IMR-90 (cell line): Measurements from ENCODE around the gene TRIM40. TPM values are rescaled to one million over a fixed set of nuclear protein-coding genes. Genes with fewer than 3 reads are reported as not detected.

Experiments used
- ATAC-seq: fragments of 200-7000 bp; cut with Tn5 transposase; 2 replicates; pipeline ENCODE4 v1.9.1; 2020; ENCODE audit warnings: low read depth, mild to moderate bottlenecking, moderate library complexity
- BruUV-seq: library from RNA; stranded (reverse); fragments of 400-500 nt; replicated peaks from 2 replicates; lab custom pipeline; 2021; lab: Mats Ljungman, UMichigan
- CTCF ChIA-PET: fragments of 300-600 bp; formaldehyde crosslinking; extraction: SDS; loops from one replicate; lab custom pipeline; 2021; ENCODE audit warnings: antibody characterized with exemption; lab: Yijun Ruan, JAX
- POLR2A ChIA-PET: fragments of 300-600 bp; sonication (Branson Sonifier 250); formaldehyde crosslinking; loops from one replicate; lab custom pipeline; 2022; ENCODE audit warnings: antibody characterized with exemption; ENCODE audit not compliant: unreplicated experiment; lab: Charles Lee
- DNase-seq: peaks from one replicate; pipeline ENCODE4 v3.0.0; 2013
- H2AFZ ChIP-seq: replicated peaks from 2 replicates; pipeline ENCODE3; 2013; ENCODE audit warnings: low read length, mild to moderate bottlenecking; ENCODE audit not compliant: poor library complexity
- H2AK5ac ChIP-seq: 2 replicates; pipeline ENCODE4 v1.6.1; 2013; ENCODE audit warnings: low read depth, low read length, inconsistent platforms
- H2AK9ac ChIP-seq: replicated peaks from 2 replicates; pipeline ENCODE3; 2013; ENCODE audit warnings: mild to moderate bottlenecking, low read depth, low read length, moderate library complexity; ENCODE audit not compliant: poor library complexity
- H2BK120ac ChIP-seq: 2 replicates; pipeline ENCODE4 v1.6.1; 2013; ENCODE audit warnings: low read depth, low read length, inconsistent platforms
- H2BK15ac ChIP-seq: 3 replicates; pipeline ENCODE4 v1.6.1; 2013; ENCODE audit warnings: low read depth, low read length, inconsistent platforms
- H2BK20ac ChIP-seq: 2 replicates; pipeline ENCODE4 v1.6.1; 2013; ENCODE audit warnings: low read depth, mild to moderate bottlenecking, inconsistent platforms, low read length, moderate library complexity
- H2BK5ac ChIP-seq: 2 replicates; pipeline ENCODE4 v1.6.1; 2013; ENCODE audit warnings: mild to moderate bottlenecking, low read depth, low read length, inconsistent platforms; ENCODE audit not compliant: poor library complexity, severe bottlenecking
- H3K14ac ChIP-seq: replicated peaks from 2 replicates; pipeline ENCODE4 v1.6.1; 2013; ENCODE audit warnings: low read depth, low read length, inconsistent platforms
- H3K18ac ChIP-seq: 2 replicates; pipeline ENCODE4 v1.6.1; 2013; ENCODE audit warnings: low read depth, low read length, control low read depth
- H3K23ac ChIP-seq: 2 replicates; pipeline ENCODE4 v1.6.1; 2013; ENCODE audit warnings: low read depth, low read length, inconsistent platforms
- H3K27ac ChIP-seq: 2 replicates; pipeline ENCODE4 v1.5.1; 2013; ENCODE audit warnings: mild to moderate bottlenecking, control low read depth, low read length; ENCODE audit not compliant: insufficient read depth
- H3K27me3 ChIP-seq: 2 replicates; pipeline ENCODE4 v1.6.1; 2013; ENCODE audit warnings: low read length; ENCODE audit not compliant: control insufficient read depth, insufficient read depth
- H3K36me3 ChIP-seq: 2 replicates; pipeline ENCODE4 v1.6.1; 2013; ENCODE audit warnings: low read length, mixed read lengths; ENCODE audit not compliant: control insufficient read depth, insufficient read depth
- H3K4ac ChIP-seq: 2 replicates; pipeline ENCODE4 v1.6.1; 2013; ENCODE audit warnings: low read depth, low read length, inconsistent platforms
- H3K4me1 ChIP-seq: 2 replicates; pipeline ENCODE4 v1.6.1; 2013; ENCODE audit warnings: low read length, mixed read lengths; ENCODE audit not compliant: control insufficient read depth, insufficient read depth
- H3K4me2 ChIP-seq: 2 replicates; pipeline ENCODE4 v1.6.1; 2013; ENCODE audit warnings: low read depth, mild to moderate bottlenecking, control low read depth, low read length, moderate library complexity
- H3K4me3 ChIP-seq: 2 replicates; pipeline ENCODE4 v1.5.1; 2013; ENCODE audit warnings: low read depth, mild to moderate bottlenecking, control low read depth, low read length, moderate library complexity; ENCODE audit not compliant: insufficient read depth
- H3K56ac ChIP-seq: 2 replicates; pipeline ENCODE4 v1.6.1; 2013; ENCODE audit warnings: low read length, inconsistent platforms; ENCODE audit not compliant: insufficient read depth; ENCODE audit errors: extremely low read depth
- H3K79me1 ChIP-seq, 2 experiments: 2 replicates each; pipeline ENCODE4 v1.6.1; 2013; ENCODE audit warnings: low read length in 2 of 2, inconsistent platforms in 1 of 2, low read depth in 1 of 2
- H3K9ac ChIP-seq: 2 replicates; pipeline ENCODE4 v1.6.1; 2013; ENCODE audit warnings: low read depth, low read length, control low read depth
- H3K9me1 ChIP-seq: 2 replicates; pipeline ENCODE4 v1.6.1; 2013; ENCODE audit warnings: low read length, inconsistent platforms; ENCODE audit not compliant: insufficient read depth
- H3K9me3 ChIP-seq: 2 replicates; pipeline ENCODE4 v1.6.1; 2013; ENCODE audit warnings: low read length; ENCODE audit not compliant: control insufficient read depth, insufficient read depth
- H4K20me1 ChIP-seq: 2 replicates; pipeline ENCODE4 v1.6.1; 2013; ENCODE audit warnings: low read length, inconsistent platforms; ENCODE audit not compliant: insufficient read depth
- H4K5ac ChIP-seq: 2 replicates; pipeline ENCODE4 v1.6.1; 2013; ENCODE audit warnings: mild to moderate bottlenecking, low read depth, low read length, control low read depth
- H4K8ac ChIP-seq, 2 experiments: 2 replicates each; pipeline ENCODE4 v1.6.1; 2013; ENCODE audit warnings: low read depth in 2 of 2, low read length in 2 of 2, control low read depth in 1 of 2, inconsistent platforms in 1 of 2
- H4K91ac ChIP-seq: 2 replicates; pipeline ENCODE4 v1.6.1; 2013; ENCODE audit warnings: low read depth, low read length, inconsistent platforms; ENCODE audit not compliant: insufficient read depth
- BHLHE40 ChIP-seq: fragments of 150-350 bp; IDR thresholded peaks from 2 replicates; pipeline ENCODE4 v1.6.1; 2016; ENCODE audit warnings: mild to moderate bottlenecking, low read depth, low read length
- CEBPB ChIP-seq: IDR thresholded peaks from 2 replicates; pipeline ENCODE4 v1.6.1; 2012; ENCODE audit warnings: low read depth, low read length, improper control_type of control experiment
- CHD1 ChIP-seq: IDR thresholded peaks from 2 replicates; pipeline ENCODE4 v1.6.1; 2012; ENCODE audit warnings: low read depth, low read length, improper control_type of control experiment
- FOS ChIP-seq: fragments of 150-350 bp; IDR thresholded peaks from 2 replicates; pipeline ENCODE4 v1.6.1; 2016; ENCODE audit warnings: low read depth, low read length
- MAFK ChIP-seq: IDR thresholded peaks from 2 replicates; pipeline ENCODE4 v1.6.1; 2012; ENCODE audit warnings: low read depth, low read length, improper control_type of control experiment
- MAZ ChIP-seq: IDR thresholded peaks from 2 replicates; pipeline ENCODE4 v1.6.1; 2012; ENCODE audit warnings: low read depth, mild to moderate bottlenecking, low read length, improper control_type of control experiment, moderate library complexity, borderline replicate concordance
- MXI1 ChIP-seq: IDR thresholded peaks from 2 replicates; pipeline ENCODE4 v1.6.1; 2012; ENCODE audit warnings: low read depth, mild to moderate bottlenecking, low read length, moderate library complexity, borderline replicate concordance
- NFE2L2 ChIP-seq: fragments of 150-350 bp; IDR thresholded peaks from 2 replicates; pipeline ENCODE4 v1.6.1; 2016; ENCODE audit warnings: low read depth, mild to moderate bottlenecking, low read length
- POLR2A ChIP-seq: IDR thresholded peaks from 2 replicates; pipeline ENCODE4 v1.6.1; 2012; ENCODE audit warnings: mild to moderate bottlenecking, low read depth, low read length
- RAD21 ChIP-seq: IDR thresholded peaks from 2 replicates; pipeline ENCODE4 v1.6.1; 2012; ENCODE audit warnings: low read length, improper control_type of control experiment
- RCOR1 ChIP-seq: IDR thresholded peaks from 2 replicates; pipeline ENCODE4 v1.6.1; 2012; ENCODE audit warnings: mild to moderate bottlenecking, low read length, improper control_type of control experiment; ENCODE audit not compliant: insufficient replicate concordance
- RFX5 ChIP-seq: IDR thresholded peaks from 2 replicates; pipeline ENCODE4 v1.8.0; 2012; ENCODE audit warnings: low read depth, mild to moderate bottlenecking, low read length, moderate library complexity
- SMC3 ChIP-seq: fragments of 150-350 bp; IDR thresholded peaks from 2 replicates; pipeline ENCODE4 v1.6.1; 2016; ENCODE audit warnings: low read depth, mild to moderate bottlenecking, antibody characterized with exemption, low read length, moderate library complexity
- WGBS, 2 experiments: methylation state at CpG; one replicate each; pipeline versions ENCODE4 v1.1.5 to v1.1.7; 2013; ENCODE audit warnings: missing lambda C conversion rate in 2 of 2; ENCODE audit not compliant: insufficient read length in 1 of 2; ENCODE audit errors: extremely low coverage in 2 of 2; 5-methylcytosine and 5-hydroxymethylcytosine counted together
- dilution Hi-C: fragments of 300-500 bp; cut with HindIII; formaldehyde crosslinking; loops from one replicate; pipeline ENCODE4 v1.14.3; 2018; ENCODE audit warnings: low sequenced_read_pairs; ENCODE audit not compliant: unreplicated experiment
- in situ Hi-C: fragments of 300-500 bp; cut with MboI; formaldehyde crosslinking; loops from 3 replicates; pipeline ENCODE4 v1.14.3; 2019; ENCODE audit warnings: low sequenced_read_pairs, inconsistent platforms, mixed read lengths
- intact Hi-C: fragments of 100-400 bp; cut with micrococcal nuclease; formaldehyde crosslinking; loops from 2 replicates; pipeline ENCODE4 v1.10.0; 2022
- polyA plus RNA-seq, 3 experiments: library from polyadenylated mRNA; depleted of rRNA; stranded (reverse); fragments of >200 nt; gene quantifications; 2 replicates each; pipeline ENCODE4 v1.2.3, GENCODE V29; 2012; ENCODE audit warnings: low replicate concordance in 1 of 3
- total RNA-seq: library from RNA; depleted of rRNA; stranded (reverse); fragments of >200 nt; gene quantifications from 2 replicates; pipeline ENCODE4 v1.2.3, GENCODE V29; 2012
- TF ChIP-seq, protein P1 (sequence below): fragments of 150-350 bp; IDR thresholded peaks from 2 replicates; pipeline ENCODE4 v1.6.1; 2016; ENCODE audit warnings: low read depth, mild to moderate bottlenecking, low read length, moderate library complexity, borderline replicate concordance
- TF ChIP-seq, protein P2 (sequence below): conservative IDR thresholded peaks from 2 replicates; pipeline ENCODE4 v1.5.1; 2012; ENCODE audit warnings: mild to moderate bottlenecking, low read depth, low read length, improper control_type of control experiment
- TF ChIP-seq, protein P3 (sequence below): fragments of 150-350 bp; IDR thresholded peaks from 2 replicates; pipeline ENCODE4 v1.6.1; 2017; ENCODE audit warnings: mild to moderate bottlenecking, antibody characterized with exemption, low read length, low read depth

Gene TRIM40
- total and polyA plus RNA-seq, 2 of the 4 experiments (the other 2 are of a cell fraction), result not detected

DNA sequence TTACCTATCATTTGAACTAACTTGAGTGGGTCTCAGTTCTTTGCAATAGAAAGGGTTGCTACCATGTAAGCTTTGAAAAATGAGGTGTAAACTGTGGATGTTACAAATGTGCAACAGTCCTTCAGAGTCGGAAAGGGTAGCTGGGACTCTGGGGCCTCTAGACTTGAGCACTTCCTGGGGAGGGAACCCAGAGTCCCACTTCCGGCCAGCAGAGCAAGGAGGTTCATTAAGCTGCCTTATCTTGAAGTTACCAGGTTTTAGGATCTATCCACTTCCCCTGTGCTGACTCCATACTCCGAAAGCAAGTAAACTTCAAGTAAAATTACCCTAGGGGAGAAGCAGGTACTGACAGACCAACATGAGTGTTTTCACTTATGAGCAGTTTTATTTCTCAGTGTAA lies 15.6 kb downstream of the TRIM40 start:
- Histone ChIP-seq H4K20me1 (no peaks in the 10 kb centered on the region), H2BK5ac (no peak overlapping the region), H3K4me2 (no peak overlapping the region), H3K18ac (no peak overlapping the region), H3K9me1 (no peaks in the 10 kb centered on the region), H3K27ac (no peak overlapping the region), H2AK5ac (no peak overlapping the region), H3K9me3 (no peaks in the 10 kb centered on the region), H4K91ac (no peak overlapping the region), H3K36me3 (no peaks in the 10 kb centered on the region), H2AK9ac (no peak overlapping the region), H2BK20ac (no peak overlapping the region), H3K79me1 (no peaks in the 10 kb centered on the region), H3K56ac (no peak overlapping the region), H3K9ac (no peak overlapping the region), H3K4me1 (no peaks in the 10 kb centered on the region), H2BK15ac (no peak overlapping the region), H3K14ac (no peak overlapping the region), H2AFZ (no peak overlapping the region), H3K27me3 (peaks cover 27% of the 10 kb centered on the region), H4K5ac (no peak overlapping the region), H3K23ac (no peak overlapping the region), H4K8ac (no peak overlapping the region), H3K4ac (no peak overlapping the region), H2BK120ac (no peak overlapping the region), H3K4me3 (no peak overlapping the region)
- 40% methylated on average over 1 of the region's 3 CpGs; no CpG with 5 or more reads in 1 of the 2 experiments for WGBS, 2 experiments
- ChIA-PET CTCF (no interaction called here), POLR2A (no interaction called here)
- dilution Hi-C loops (no loop called here), in situ Hi-C loops (no loop called here), intact Hi-C loops (no loop called here)
- TF ChIP-seq, protein P1, sequence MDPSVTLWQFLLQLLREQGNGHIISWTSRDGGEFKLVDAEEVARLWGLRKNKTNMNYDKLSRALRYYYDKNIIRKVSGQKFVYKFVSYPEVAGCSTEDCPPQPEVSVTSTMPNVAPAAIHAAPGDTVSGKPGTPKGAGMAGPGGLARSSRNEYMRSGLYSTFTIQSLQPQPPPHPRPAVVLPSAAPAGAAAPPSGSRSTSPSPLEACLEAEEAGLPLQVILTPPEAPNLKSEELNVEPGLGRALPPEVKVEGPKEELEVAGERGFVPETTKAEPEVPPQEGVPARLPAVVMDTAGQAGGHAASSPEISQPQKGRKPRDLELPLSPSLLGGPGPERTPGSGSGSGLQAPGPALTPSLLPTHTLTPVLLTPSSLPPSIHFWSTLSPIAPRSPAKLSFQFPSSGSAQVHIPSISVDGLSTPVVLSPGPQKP, result no peak
- TF ChIP-seq SMC3 (no peak), MAZ (no peak), CEBPB (no peak), NFE2L2 (no peak), RFX5 (no peak), MXI1 (no peak), POLR2A (no peak), CHD1 (no peak), RCOR1 (no peak), FOS (no peak), BHLHE40 (no peak), MAFK (no peak), RAD21 (no peak)
- TF ChIP-seq, protein P2, sequence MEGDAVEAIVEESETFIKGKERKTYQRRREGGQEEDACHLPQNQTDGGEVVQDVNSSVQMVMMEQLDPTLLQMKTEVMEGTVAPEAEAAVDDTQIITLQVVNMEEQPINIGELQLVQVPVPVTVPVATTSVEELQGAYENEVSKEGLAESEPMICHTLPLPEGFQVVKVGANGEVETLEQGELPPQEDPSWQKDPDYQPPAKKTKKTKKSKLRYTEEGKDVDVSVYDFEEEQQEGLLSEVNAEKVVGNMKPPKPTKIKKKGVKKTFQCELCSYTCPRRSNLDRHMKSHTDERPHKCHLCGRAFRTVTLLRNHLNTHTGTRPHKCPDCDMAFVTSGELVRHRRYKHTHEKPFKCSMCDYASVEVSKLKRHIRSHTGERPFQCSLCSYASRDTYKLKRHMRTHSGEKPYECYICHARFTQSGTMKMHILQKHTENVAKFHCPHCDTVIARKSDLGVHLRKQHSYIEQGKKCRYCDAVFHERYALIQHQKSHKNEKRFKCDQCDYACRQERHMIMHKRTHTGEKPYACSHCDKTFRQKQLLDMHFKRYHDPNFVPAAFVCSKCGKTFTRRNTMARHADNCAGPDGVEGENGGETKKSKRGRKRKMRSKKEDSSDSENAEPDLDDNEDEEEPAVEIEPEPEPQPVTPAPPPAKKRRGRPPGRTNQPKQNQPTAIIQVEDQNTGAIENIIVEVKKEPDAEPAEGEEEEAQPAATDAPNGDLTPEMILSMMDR, result no peak
- TF ChIP-seq, protein P3, sequence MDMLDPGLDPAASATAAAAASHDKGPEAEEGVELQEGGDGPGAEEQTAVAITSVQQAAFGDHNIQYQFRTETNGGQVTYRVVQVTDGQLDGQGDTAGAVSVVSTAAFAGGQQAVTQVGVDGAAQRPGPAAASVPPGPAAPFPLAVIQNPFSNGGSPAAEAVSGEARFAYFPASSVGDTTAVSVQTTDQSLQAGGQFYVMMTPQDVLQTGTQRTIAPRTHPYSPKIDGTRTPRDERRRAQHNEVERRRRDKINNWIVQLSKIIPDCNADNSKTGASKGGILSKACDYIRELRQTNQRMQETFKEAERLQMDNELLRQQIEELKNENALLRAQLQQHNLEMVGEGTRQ, result no peak
- no peak for DNase-seq
- no TSS peak for BruUV-seq
- no peak for ATAC-seq
